ENCODE data around the gene SPINT2.
A peak's percentile ranks its signal among the peaks of the same experiment; 100 is the strongest.

DNA sequence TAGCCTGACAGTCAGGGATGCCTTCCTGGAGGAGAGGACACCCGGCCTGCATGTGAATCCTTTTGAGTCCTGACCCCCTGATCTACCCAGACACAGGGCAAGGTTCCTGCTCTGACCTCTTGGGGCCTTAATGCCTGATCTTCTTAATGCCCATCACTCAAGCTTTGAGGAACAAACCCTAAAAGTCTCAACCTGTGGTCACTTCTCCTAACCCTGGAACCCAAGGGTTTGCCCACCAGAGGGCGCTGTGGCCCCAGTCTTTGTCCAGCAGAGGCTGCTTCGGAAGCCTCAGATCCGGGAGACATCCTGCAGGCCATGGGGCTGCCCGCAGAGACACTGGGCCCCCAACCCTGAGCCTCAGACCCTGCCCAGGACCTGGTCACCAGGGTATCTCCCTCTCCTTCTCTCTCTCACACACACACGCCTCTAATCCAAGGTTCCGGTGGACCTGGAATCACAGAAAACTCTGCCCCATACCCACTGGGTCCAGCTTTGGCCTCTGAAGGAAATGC, 30.6 kb upstream of the SPINT2 start:
- TF ChIP-seq POLR2A (IDR thresholded peaks at IDR 0.05) (no peak), CTCF (IDR thresholded peaks at IDR 0.05) (peak; percentile 77 to 88 (median 82)), POLR2AphosphoS5 (IDR thresholded peaks at IDR 0.05) (no peak), EP300 (IDR thresholded peaks at IDR 0.05; ENCODE audit: low read depth) (no peak)
